Esophagus squamous epithelium (tissue), 5 donors: ENCODE results near the gene CYSRT1. TPM values are rescaled to one million over a fixed set of nuclear protein-coding genes. Genes with fewer than 3 reads are reported as not detected.

ENCODE experiments used
- DNase-seq: peaks from one replicate; lab custom pipeline; 2025; lab: John Stamatoyannopoulos, UW
- H3K27ac ChIP-seq, 4 donors: fragments of 200-600 bp; sonication (generic); one replicate each; pipeline ENCODE4 v1.5.1; 2016 to 2019; ENCODE audit warnings: mild to moderate bottlenecking in 1 of 4
- H3K27me3 ChIP-seq, 4 donors: fragments of 200-600 bp; sonication (generic); 1 replicate in 3 of 4; 2 replicates in 1 of 4; pipeline versions ENCODE4 v1.5.1 to v1.6.0; 2017 to 2021; ENCODE audit warnings: antibody characterized with exemption in 1 of 4
- H3K36me3 ChIP-seq, 3 donors: fragments of 200-600 bp; sonication (generic); one replicate each; pipeline ENCODE4 v1.5.1; 2016 to 2019
- H3K4me1 ChIP-seq, 3 donors: fragments of 200-600 bp; sonication (generic); one replicate each; pipeline ENCODE4 v1.5.1; 2017 to 2019
- H3K4me3 ChIP-seq, 4 donors: fragments of 200-600 bp; sonication (generic); 1 replicate in 3 of 4; 2 replicates in 1 of 4; pipeline ENCODE4 v1.5.1; 2016 to 2019; ENCODE audit warnings: mild to moderate bottlenecking in 2 of 4, moderate library complexity in 1 of 4
- H3K9me3 ChIP-seq, 3 donors: fragments of 200-600 bp; sonication (generic); one replicate each; pipeline ENCODE4 v1.5.1; 2016 to 2019
- POLR2A ChIP-seq, 4 donors: fragments of 450-650 bp; IDR thresholded peaks; one replicate each; pipeline ENCODE4 v1.6.1; 2017; ENCODE audit warnings: antibody characterized with exemption in 4 of 4, mild to moderate bottlenecking in 4 of 4, moderate library complexity in 3 of 4
- WGBS, 2 donors: methylation state at CpG; one replicate each; pipeline ENCODE4 v1.1.5; 2018; 5-methylcytosine and 5-hydroxymethylcytosine counted together
- intact Hi-C: fragments of 100-400 bp; cut with DNase I; formaldehyde crosslinking; loops from one replicate; pipeline ENCODE4 v1.15.0; 2022
- total RNA-seq, 4 donors: library from RNA; depleted of rRNA; stranded (reverse); fragments of >200 nt; gene quantifications; one replicate each; pipeline ENCODE4 v1.1.0, GENCODE V29; 2016
- TF ChIP-seq, protein P1 (sequence below), 6 experiments: fragments of 450-650 bp in 4 of 6; fragments of 200-600 bp in 2 of 6; sonication (generic) in 2 of 6; IDR thresholded peaks; one replicate each; pipeline ENCODE4 v1.5.1; 2016 to 2019; ENCODE audit warnings: antibody characterized with exemption in 6 of 6, mild to moderate bottlenecking in 4 of 6, moderate library complexity in 4 of 6
- donor health status: DM: yes; HTN: yes; CAD: no.

CYSRT1 gene
- total RNA-seq, 4 donors from 2014 or later, result 114 to 301 (median 152) TPM

DNA sequence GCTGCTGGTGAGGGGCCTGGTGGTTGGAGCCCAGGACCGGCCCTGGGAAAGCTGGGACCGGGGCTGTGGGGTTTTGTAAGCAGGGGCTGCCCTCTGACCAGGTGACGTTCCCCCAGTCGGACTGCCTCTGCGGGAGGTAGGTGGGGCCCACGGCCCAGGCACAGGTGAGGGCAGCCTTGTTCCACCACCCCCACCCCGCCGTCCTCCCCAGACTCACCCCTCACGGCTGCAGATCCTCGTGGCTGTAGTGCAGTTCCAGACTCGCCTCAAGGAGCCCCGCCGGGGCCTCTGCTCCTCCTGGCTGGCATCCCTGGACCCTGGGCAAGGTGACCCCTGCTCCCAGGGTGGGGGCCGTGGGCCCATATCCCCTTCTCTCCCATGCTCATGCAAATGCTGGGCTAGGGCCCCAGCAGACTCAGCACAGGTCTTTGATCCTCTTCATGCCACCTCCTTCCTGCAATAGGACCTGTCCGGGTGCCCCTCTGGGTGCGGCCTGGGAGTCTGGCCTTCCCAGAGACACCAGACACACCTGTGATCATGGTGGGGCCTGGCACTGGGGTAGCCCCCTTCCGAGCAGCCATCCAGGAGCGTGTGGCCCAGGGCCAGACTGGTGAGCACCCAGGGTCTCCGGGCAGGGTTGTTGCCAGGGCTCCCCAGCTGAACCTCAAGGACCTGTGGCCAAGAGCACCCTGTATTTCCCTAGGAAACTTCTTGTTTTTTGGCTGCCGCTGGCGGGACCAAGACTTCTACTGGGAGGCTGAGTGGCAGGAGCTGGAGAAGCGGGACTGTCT is 9.6 kb upstream of the CYSRT1 start:
- Histone ChIP-seq H3K4me3 (no peak overlapping the region), H3K27ac (no peak overlapping the region), H3K9me3 (no peaks in the 10 kb centered on the region), H3K36me3 (peaks cover 0 to 33% (median 0%) of the 10 kb centered on the region in 3 donors), H3K4me1 (peaks cover 15 to 39% (median 16%) of the 10 kb centered on the region in 3 donors), H3K27me3 (no peaks in the 10 kb centered on the region)
- WGBS, 2 donors, result 61% methylated on average over 4 of the region's 22 CpGs; no CpG with 5 or more reads in 1 of the 2 donors
- TF ChIP-seq, protein P1, sequence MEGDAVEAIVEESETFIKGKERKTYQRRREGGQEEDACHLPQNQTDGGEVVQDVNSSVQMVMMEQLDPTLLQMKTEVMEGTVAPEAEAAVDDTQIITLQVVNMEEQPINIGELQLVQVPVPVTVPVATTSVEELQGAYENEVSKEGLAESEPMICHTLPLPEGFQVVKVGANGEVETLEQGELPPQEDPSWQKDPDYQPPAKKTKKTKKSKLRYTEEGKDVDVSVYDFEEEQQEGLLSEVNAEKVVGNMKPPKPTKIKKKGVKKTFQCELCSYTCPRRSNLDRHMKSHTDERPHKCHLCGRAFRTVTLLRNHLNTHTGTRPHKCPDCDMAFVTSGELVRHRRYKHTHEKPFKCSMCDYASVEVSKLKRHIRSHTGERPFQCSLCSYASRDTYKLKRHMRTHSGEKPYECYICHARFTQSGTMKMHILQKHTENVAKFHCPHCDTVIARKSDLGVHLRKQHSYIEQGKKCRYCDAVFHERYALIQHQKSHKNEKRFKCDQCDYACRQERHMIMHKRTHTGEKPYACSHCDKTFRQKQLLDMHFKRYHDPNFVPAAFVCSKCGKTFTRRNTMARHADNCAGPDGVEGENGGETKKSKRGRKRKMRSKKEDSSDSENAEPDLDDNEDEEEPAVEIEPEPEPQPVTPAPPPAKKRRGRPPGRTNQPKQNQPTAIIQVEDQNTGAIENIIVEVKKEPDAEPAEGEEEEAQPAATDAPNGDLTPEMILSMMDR (IDR thresholded peaks at IDR 0.05), result no peak
- no peak for TF ChIP-seq POLR2A (IDR thresholded peaks at IDR 0.05)
- DNase-seq, result no peak
- intact Hi-C loops, result no loop called here

DNA sequence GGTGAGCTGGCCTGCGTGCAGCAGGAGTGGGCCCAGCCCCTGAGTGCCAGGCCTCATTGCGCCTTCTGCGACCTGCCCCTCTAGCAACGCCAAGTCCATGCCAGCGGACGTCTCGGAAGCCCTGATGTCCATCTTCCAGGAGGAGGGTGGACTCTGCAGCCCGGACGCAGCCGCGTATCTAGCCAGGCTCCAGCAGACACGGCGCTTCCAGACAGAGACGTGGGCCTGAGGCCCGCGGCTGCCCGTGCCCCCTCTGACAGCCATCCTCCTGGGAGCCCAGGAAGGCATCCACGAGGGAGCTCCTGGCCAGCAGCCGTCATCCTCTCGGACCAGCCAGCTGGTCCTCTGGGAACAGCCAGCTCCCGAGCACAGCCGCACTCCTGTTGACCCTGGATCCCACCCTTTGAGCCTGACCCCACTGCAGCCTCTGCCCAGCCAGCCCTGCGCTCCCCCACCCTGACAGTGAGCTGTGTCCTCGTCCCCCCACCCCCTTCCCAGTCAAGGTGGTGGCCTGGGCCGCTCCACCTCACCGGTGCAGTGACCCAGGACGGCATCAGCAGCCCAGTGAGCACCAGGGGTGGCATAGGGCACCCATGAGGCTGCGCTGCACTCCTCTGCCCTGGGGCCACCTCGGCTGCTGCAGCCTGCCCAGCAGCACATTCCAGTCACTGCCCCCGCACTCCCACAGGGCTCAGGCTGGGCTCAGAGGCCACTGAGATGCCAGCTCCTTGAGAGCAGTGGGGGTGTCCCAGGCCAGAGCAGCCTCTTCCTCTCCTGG is 8.6 kb upstream of the CYSRT1 start:
- Histone ChIP-seq H3K27me3 (no peaks in the 10 kb centered on the region), H3K36me3 (peaks cover 0 to 29% (median 0%) of the 10 kb centered on the region in 3 donors), H3K4me1 (peaks cover 16 to 49% (median 17%) of the 10 kb centered on the region in 3 donors), H3K27ac (peak overlapping the region; percentile 83 to 92 (median 90)), H3K9me3 (no peaks in the 10 kb centered on the region), H3K4me3 (peak overlapping the region in 1 of 4 donors; percentile 51)
- 70 to 96% methylated on average over 2 to 9 of the region's 30 CpGs for WGBS, 2 donors
- no peak for TF ChIP-seq POLR2A (IDR thresholded peaks at IDR 0.05)
- TF ChIP-seq, protein P1 (IDR thresholded peaks at IDR 0.05), result no peak
- intact Hi-C loops, result no loop called here
- DNase-seq, result no peak

DNA sequence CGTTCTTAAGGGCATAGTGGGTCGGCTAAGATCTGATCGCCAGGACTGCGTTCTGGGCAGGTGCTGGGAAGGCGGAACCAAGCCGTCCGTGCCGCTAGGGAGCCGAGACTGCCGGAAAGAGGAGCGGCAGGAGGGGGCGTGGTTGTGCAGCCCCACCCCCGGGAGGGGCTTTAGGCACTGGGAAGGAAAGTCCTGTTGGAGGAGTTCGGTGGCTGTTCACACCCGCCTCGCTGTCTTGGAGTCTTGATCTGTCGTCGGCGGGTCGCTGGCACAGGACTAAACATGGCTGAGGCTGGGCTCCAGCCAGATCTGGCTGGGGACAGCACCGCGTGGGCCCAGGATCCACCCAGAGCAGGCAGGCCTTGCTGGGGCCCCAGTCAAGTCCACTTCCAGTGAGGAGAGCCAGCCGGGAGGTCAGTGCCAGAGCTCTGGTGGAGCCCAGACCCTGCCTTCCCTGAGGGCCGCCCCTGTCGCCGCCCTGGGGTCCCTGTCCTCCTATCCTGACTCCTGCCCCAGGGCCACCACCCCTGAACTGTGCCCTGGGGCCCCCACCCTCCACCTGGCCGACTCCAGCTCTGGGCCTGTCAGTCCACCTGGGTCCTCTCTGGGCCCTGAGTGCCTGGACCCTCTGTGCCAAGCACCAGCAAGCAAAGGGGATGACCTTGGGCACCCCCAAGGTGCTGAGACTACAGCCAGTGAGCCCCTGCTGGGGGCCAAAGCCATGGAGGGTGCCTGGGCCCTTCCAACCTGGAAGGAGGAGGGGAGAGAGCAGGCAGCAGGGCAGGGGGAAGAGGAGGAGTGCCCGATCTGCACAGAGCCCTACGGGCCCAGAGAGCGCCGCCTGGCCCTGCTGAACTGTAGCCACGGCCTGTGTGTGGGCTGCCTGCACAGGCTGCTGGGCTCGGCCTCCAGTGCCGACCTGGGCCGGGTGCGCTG is 7.4 kb upstream of the CYSRT1 start:
- intact Hi-C loops, result no loop called here
- Histone ChIP-seq H3K4me1 (peaks cover 22 to 57% (median 25%) of the 10 kb centered on the region in 3 donors), H3K9me3 (no peaks in the 10 kb centered on the region), H3K27ac (peak overlapping the region; percentile 83 to 92 (median 90)), H3K27me3 (no peaks in the 10 kb centered on the region), H3K36me3 (peaks cover 0 to 29% (median 0%) of the 10 kb centered on the region in 3 donors), H3K4me3 (peak overlapping the region; percentile 37 to 66 (median 50))
- DNase-seq, result no peak
- 49% methylated on average over 9 of the region's 36 CpGs; no CpG with 5 or more reads in 1 of the 2 donors for WGBS, 2 donors
- peak in 2 of 4 donors; percentile 50 to 70 for TF ChIP-seq POLR2A (IDR thresholded peaks at IDR 0.05)
- TF ChIP-seq, protein P1 (IDR thresholded peaks at IDR 0.05), result peak in 2 of 6 experiments; percentile 11 to 15

DNA sequence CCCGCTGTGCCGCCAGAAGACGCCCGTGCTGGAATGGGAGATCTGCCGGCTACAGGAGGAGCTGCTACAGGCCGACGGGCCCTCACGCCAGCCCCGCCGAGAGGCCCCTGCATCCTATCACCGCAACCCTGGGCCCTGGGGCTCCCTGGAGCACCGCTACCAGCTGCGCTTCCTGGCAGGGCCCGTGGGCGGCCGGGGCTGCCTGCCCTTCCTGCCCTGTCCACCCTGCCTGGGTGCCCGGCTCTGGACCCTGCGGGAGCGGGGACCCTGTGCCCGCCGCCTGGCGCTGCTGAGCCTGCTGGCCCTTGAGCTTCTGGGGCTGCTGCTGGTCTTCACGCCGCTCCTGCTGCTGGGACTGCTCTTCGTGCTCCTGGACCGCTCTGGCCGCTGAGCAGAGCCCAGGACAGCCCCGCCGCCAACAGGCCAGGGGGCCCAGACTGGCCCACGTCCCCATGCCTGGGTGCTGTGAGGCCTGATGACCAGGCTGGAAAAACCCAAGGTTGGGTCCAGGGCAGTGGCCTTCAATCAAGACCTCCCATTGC is 6.7 kb upstream of the CYSRT1 start:
- intact Hi-C loops, result no loop called here
- 67% methylated on average over 2 of the region's 30 CpGs; no CpG with 5 or more reads in 1 of the 2 donors for WGBS, 2 donors
- Histone ChIP-seq H3K4me3 (peak overlapping the region; percentile 37 to 66 (median 50)), H3K4me1 (peaks cover 28 to 64% (median 31%) of the 10 kb centered on the region in 3 donors), H3K36me3 (peaks cover 0 to 29% (median 0%) of the 10 kb centered on the region in 3 donors), H3K9me3 (no peaks in the 10 kb centered on the region), H3K27ac (peak overlapping the region; percentile 83 to 92 (median 90)), H3K27me3 (no peaks in the 10 kb centered on the region)
- no peak for DNase-seq
- no peak for TF ChIP-seq POLR2A (IDR thresholded peaks at IDR 0.05)
- TF ChIP-seq, protein P1 (IDR thresholded peaks at IDR 0.05), result no peak
